SK-N-SH treated with all-trans-retinoic acid at 6 μM for 48 hours (cell line): ENCODE measurements around the gene NXPE4.
A peak's percentile ranks its signal among the peaks of the same experiment; 100 is the strongest.

ENCODE experiments used
- ARNTL ChIP-seq: fragments of 450-650 bp; formaldehyde crosslinking; IDR thresholded peaks from 2 replicates; pipeline ENCODE4 v1.5.0; 2020; ENCODE audit warnings: low read depth, mild to moderate bottlenecking, moderate library complexity, borderline replicate concordance
- CSDC2 ChIP-seq: fragments of 250-450 bp; sonication (Bioruptor Pico); IDR thresholded peaks from 2 replicates; pipeline ENCODE4 v1.5.0; 2020; ENCODE audit warnings: mild to moderate bottlenecking, moderate library complexity
- GLIS3 ChIP-seq: fragments of 250-450 bp; sonication (Bioruptor Pico); IDR thresholded peaks from 2 replicates; pipeline ENCODE4 v1.5.0; 2020; ENCODE audit warnings: mild to moderate bottlenecking, moderate library complexity
- ISL1 ChIP-seq: fragments of 250-450 bp; sonication (Bioruptor Pico); IDR thresholded peaks from 2 replicates; pipeline ENCODE4 v2.1.2; 2022; ENCODE audit warnings: mild to moderate bottlenecking, moderate library complexity
- OSR1 ChIP-seq: fragments of 250-450 bp; sonication (Bioruptor Pico); IDR thresholded peaks from 2 replicates; pipeline ENCODE4 v1.8.0; 2022; ENCODE audit warnings: moderate library complexity, mild to moderate bottlenecking, inconsistent platforms
- RARB ChIP-seq: fragments of 250-450 bp; sonication (Bioruptor Pico); IDR thresholded peaks from 2 replicates; pipeline ENCODE4 v1.8.0; 2021; ENCODE audit warnings: mild to moderate bottlenecking, moderate library complexity
- TOX ChIP-seq: fragments of 250-450 bp; sonication (Bioruptor Pico); IDR thresholded peaks from 2 replicates; pipeline ENCODE4 v1.8.0; 2021; ENCODE audit warnings: mild to moderate bottlenecking, moderate library complexity, borderline replicate concordance
- ZC3H10 ChIP-seq: fragments of 250-450 bp; sonication (Bioruptor Pico); IDR thresholded peaks from 2 replicates; pipeline ENCODE4 v1.5.1; 2021; ENCODE audit warnings: mild to moderate bottlenecking, moderate library complexity
- ZFP30 ChIP-seq: fragments of 450-650 bp; formaldehyde crosslinking; IDR thresholded peaks from 2 replicates; pipeline ENCODE4 v1.5.0; 2022; ENCODE audit warnings: mild to moderate bottlenecking, moderate library complexity
- ZNF565 ChIP-seq: fragments of 450-650 bp; formaldehyde crosslinking; conservative IDR thresholded peaks from 2 replicates; pipeline ENCODE4 v1.5.0; 2020; ENCODE audit warnings: low read depth, mild to moderate bottlenecking, moderate library complexity
- TF ChIP-seq, protein P1 (sequence below): fragments of 250-450 bp; sonication (Bioruptor Pico); IDR thresholded peaks from 2 replicates; pipeline ENCODE4 v1.8.0; 2020; ENCODE audit warnings: mild to moderate bottlenecking, moderate library complexity, borderline replicate concordance
- TF ChIP-seq, protein P2 (sequence below): fragments of 250-450 bp; sonication (Bioruptor Pico); IDR thresholded peaks from 2 replicates; pipeline ENCODE4 v1.5.1; 2020; ENCODE audit warnings: low read depth, mild to moderate bottlenecking, moderate library complexity
- TF ChIP-seq, protein P3 (sequence below): fragments of 250-450 bp; sonication (Bioruptor Pico); IDR thresholded peaks from 2 replicates; pipeline ENCODE4 v1.5.0; 2020; ENCODE audit warnings: mild to moderate bottlenecking, moderate library complexity

DNA sequence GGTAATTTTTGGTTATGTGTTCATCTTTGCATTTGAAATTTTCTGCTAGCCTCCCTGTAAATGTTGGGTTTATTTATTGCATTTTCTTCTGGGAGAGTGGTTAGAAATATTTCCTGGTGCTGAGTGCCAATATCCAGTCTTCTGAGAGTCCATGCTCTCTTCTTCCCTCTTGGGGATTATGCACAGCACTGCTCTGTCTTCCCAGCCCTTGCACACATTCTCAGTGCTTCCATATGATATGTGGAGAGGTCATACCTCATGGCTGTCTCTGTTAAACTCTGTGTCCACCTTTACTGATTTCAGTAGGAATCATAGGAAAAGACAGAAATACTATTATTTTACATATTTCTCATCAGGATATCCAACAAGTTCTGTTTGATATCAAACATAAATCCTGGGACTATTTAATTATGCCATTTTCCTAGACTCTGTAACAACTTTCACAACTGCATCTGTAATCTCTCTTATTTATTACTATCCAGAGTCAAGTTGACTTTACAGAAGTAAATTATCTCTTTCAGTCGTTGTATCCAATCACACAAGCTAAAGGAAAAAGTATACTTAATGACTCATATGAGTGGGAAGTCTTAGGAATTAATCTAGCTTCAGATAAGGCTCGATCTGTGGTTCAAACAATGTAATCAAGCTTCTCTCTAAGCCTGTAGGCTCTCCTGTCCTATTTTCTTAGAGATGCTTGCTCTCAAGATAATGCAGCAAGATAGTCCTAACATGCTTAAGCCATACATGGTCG is 33.2 kb downstream of the NXPE4 start:
- TF ChIP-seq TOX (CRISPR knock-in tag): no peak
- TF ChIP-seq, protein P1, sequence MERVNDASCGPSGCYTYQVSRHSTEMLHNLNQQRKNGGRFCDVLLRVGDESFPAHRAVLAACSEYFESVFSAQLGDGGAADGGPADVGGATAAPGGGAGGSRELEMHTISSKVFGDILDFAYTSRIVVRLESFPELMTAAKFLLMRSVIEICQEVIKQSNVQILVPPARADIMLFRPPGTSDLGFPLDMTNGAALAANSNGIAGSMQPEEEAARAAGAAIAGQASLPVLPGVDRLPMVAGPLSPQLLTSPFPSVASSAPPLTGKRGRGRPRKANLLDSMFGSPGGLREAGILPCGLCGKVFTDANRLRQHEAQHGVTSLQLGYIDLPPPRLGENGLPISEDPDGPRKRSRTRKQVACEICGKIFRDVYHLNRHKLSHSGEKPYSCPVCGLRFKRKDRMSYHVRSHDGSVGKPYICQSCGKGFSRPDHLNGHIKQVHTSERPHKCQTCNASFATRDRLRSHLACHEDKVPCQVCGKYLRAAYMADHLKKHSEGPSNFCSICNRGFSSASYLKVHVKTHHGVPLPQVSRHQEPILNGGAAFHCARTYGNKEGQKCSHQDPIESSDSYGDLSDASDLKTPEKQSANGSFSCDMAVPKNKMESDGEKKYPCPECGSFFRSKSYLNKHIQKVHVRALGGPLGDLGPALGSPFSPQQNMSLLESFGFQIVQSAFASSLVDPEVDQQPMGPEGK: no peak
- no peak for TF ChIP-seq ZFP30
- TF ChIP-seq GLIS3 (CRISPR knock-in tag): no peak
- no peak for TF ChIP-seq ARNTL (CRISPR knock-in tag)
- TF ChIP-seq, protein P2, sequence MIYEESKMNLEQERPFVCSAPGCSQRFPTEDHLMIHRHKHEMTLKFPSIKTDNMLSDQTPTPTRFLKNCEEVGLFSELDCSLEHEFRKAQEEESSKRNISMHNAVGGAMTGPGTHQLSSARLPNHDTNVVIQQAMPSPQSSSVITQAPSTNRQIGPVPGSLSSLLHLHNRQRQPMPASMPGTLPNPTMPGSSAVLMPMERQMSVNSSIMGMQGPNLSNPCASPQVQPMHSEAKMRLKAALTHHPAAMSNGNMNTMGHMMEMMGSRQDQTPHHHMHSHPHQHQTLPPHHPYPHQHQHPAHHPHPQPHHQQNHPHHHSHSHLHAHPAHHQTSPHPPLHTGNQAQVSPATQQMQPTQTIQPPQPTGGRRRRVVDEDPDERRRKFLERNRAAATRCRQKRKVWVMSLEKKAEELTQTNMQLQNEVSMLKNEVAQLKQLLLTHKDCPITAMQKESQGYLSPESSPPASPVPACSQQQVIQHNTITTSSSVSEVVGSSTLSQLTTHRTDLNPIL (CRISPR knock-in tag): no peak
- TF ChIP-seq ISL1 (CRISPR knock-in tag): peak; percentile 75
- TF ChIP-seq RARB (CRISPR knock-in tag): no peak
- no peak for TF ChIP-seq OSR1 (CRISPR knock-in tag)
- TF ChIP-seq ZNF565: no peak
- TF ChIP-seq CSDC2 (CRISPR knock-in tag): no peak
- no peak for TF ChIP-seq ZC3H10 (CRISPR knock-in tag)
- TF ChIP-seq, protein P3, sequence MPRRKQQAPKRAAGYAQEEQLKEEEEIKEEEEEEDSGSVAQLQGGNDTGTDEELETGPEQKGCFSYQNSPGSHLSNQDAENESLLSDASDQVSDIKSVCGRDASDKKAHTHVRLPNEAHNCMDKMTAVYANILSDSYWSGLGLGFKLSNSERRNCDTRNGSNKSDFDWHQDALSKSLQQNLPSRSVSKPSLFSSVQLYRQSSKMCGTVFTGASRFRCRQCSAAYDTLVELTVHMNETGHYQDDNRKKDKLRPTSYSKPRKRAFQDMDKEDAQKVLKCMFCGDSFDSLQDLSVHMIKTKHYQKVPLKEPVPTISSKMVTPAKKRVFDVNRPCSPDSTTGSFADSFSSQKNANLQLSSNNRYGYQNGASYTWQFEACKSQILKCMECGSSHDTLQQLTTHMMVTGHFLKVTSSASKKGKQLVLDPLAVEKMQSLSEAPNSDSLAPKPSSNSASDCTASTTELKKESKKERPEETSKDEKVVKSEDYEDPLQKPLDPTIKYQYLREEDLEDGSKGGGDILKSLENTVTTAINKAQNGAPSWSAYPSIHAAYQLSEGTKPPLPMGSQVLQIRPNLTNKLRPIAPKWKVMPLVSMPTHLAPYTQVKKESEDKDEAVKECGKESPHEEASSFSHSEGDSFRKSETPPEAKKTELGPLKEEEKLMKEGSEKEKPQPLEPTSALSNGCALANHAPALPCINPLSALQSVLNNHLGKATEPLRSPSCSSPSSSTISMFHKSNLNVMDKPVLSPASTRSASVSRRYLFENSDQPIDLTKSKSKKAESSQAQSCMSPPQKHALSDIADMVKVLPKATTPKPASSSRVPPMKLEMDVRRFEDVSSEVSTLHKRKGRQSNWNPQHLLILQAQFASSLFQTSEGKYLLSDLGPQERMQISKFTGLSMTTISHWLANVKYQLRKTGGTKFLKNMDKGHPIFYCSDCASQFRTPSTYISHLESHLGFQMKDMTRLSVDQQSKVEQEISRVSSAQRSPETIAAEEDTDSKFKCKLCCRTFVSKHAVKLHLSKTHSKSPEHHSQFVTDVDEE (CRISPR knock-in tag): no peak
